Loucy (cell line): ENCODE results near the gene MIGA1.

Experiments used
- EZH2phosphoT487 ChIP-seq: fragments of 200-600 bp; IDR thresholded peaks from 2 replicates; pipeline ENCODE4 v1.6.1; 2018; ENCODE audit warnings: antibody characterized with exemption, mild to moderate bottlenecking, moderate library complexity, borderline replicate concordance
- TF ChIP-seq, protein P1 (sequence below): fragments of 200-600 bp; sonication (generic); conservative IDR thresholded peaks from 2 replicates; pipeline ENCODE4 v1.5.1; 2014; ENCODE audit warnings: mild to moderate bottlenecking, antibody characterized with exemption, low read length

DNA sequence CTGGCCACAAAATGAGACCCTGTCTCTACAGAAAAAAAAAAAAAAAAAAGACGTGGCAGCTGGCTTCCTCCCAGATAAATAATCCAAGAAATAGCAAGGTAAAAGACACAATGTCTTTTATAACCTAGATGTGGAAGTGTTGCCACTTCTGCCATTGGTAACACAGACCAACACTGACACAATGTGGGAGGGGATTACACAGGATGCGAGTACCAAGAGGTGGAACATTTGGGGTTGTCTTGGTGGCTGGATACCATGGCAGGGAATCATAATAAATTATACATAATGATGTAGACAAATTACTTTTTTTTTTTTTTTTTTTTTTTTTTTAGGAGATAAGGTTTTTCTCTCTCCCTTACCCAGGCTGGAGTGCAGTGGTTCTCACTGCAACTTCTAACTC lies 103.0 kb downstream of the MIGA1 start:
- TF ChIP-seq, protein P1, sequence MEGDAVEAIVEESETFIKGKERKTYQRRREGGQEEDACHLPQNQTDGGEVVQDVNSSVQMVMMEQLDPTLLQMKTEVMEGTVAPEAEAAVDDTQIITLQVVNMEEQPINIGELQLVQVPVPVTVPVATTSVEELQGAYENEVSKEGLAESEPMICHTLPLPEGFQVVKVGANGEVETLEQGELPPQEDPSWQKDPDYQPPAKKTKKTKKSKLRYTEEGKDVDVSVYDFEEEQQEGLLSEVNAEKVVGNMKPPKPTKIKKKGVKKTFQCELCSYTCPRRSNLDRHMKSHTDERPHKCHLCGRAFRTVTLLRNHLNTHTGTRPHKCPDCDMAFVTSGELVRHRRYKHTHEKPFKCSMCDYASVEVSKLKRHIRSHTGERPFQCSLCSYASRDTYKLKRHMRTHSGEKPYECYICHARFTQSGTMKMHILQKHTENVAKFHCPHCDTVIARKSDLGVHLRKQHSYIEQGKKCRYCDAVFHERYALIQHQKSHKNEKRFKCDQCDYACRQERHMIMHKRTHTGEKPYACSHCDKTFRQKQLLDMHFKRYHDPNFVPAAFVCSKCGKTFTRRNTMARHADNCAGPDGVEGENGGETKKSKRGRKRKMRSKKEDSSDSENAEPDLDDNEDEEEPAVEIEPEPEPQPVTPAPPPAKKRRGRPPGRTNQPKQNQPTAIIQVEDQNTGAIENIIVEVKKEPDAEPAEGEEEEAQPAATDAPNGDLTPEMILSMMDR: no peak
- TF ChIP-seq EZH2phosphoT487: no peak
